Measurements from ENCODE around the gene PALLD. TPM values are rescaled to one million over a fixed set of nuclear protein-coding genes. Genes with fewer than 3 reads are reported as not detected.

Gene PALLD
- total RNA-seq, 1 experiment from 2014 or later = 23.7 TPM

DNA sequence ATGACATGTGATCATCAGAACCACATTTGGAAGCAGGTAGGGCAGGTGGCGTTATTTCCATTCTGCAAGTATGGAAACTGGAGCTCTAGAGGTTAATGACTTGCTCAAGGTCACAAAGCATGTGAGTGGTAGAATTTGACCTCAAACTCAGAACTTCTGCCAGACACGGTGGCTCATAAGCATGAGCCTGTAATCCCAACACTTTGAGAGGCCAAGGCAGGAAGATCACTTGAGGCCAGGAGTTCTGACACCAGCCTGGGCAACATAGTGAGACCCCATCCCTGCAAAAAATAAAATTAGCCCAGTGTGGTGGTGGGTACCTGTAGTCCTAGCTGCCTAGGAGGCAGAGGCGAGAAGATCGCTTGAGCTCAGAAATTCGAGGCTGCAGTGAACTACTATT lies 139.2 kb downstream of the PALLD start:
- DNase-seq (ENCODE audit: low spot score) = no peak
- CTCF ChIA-PET = no interaction called here
- no peak overlapping the region for H3K4me3 Mint-ChIP-seq
- ATAC-seq = no peak
- no peaks in the 10 kb centered on the region for H3K9me3 Mint-ChIP-seq
- H3K27ac Mint-ChIP-seq = no peak overlapping the region
- peaks cover 6% of the 10 kb centered on the region for H3K27me3 Mint-ChIP-seq (ENCODE audit: low read depth)
- H3K4me1 Mint-ChIP-seq = peaks cover 29% of the 10 kb centered on the region
- POLR2A ChIA-PET = no interaction called here
- TF ChIP-seq ZNF121 (CRISPR knock-in tag; IDR thresholded peaks at IDR 0.05) (peak; percentile 70; the same call in 1 of the 2 replicates), ATF1 (CRISPR knock-in tag; IDR thresholded peaks at IDR 0.05) (no peak)
- no peaks in the 10 kb centered on the region for H3K36me3 Mint-ChIP-seq

- no peak overlapping the region for H3K27ac Mint-ChIP-seq
- ATAC-seq (no peak), DNase-seq (ENCODE audit: low spot score) (no peak)
- 0 out of 2 replicates have a peak, but pooled peaks cover 4% of the 10 kb centered on the region for H3K27me3 Mint-ChIP-seq (ENCODE audit: low read depth)
- CTCF ChIA-PET = no interaction called here
- H3K36me3 Mint-ChIP-seq = no peaks in the 10 kb centered on the region
- peaks cover 30% of the 10 kb centered on the region for H3K4me1 Mint-ChIP-seq
- TF ChIP-seq KAT7 (CRISPR knock-in tag; IDR thresholded peaks at IDR 0.05; ENCODE audit: borderline replicate concordance) = no peak
- TF ChIP-seq, protein P1, sequence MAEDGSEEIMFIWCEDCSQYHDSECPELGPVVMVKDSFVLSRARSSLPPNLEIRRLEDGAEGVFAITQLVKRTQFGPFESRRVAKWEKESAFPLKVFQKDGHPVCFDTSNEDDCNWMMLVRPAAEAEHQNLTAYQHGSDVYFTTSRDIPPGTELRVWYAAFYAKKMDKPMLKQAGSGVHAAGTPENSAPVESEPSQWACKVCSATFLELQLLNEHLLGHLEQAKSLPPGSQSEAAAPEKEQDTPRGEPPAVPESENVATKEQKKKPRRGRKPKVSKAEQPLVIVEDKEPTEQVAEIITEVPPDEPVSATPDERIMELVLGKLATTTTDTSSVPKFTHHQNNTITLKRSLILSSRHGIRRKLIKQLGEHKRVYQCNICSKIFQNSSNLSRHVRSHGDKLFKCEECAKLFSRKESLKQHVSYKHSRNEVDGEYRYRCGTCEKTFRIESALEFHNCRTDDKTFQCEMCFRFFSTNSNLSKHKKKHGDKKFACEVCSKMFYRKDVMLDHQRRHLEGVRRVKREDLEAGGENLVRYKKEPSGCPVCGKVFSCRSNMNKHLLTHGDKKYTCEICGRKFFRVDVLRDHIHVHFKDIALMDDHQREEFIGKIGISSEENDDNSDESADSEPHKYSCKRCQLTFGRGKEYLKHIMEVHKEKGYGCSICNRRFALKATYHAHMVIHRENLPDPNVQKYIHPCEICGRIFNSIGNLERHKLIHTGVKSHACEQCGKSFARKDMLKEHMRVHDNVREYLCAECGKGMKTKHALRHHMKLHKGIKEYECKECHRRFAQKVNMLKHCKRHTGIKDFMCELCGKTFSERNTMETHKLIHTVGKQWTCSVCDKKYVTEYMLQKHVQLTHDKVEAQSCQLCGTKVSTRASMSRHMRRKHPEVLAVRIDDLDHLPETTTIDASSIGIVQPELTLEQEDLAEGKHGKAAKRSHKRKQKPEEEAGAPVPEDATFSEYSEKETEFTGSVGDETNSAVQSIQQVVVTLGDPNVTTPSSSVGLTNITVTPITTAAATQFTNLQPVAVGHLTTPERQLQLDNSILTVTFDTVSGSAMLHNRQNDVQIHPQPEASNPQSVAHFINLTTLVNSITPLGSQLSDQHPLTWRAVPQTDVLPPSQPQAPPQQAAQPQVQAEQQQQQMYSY (CRISPR knock-in tag; IDR thresholded peaks at IDR 0.05) = no peak
- TF ChIP-seq, protein P2, sequence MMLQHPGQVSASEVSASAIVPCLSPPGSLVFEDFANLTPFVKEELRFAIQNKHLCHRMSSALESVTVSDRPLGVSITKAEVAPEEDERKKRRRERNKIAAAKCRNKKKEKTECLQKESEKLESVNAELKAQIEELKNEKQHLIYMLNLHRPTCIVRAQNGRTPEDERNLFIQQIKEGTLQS (CRISPR knock-in tag; conservative IDR thresholded peaks at IDR 0.05) = no peak
- no peak for TF ChIP-seq FOXK1 (CRISPR knock-in tag; IDR thresholded peaks at IDR 0.05)
- TF ChIP-seq OVOL2 (CRISPR knock-in tag; IDR thresholded peaks at IDR 0.05; ENCODE audit: borderline replicate concordance) = no peak
- TF ChIP-seq ZNF263 (CRISPR knock-in tag; IDR thresholded peaks at IDR 0.05; ENCODE audit: low read depth) = no peak
- no peak for TF ChIP-seq ZNF317 (CRISPR knock-in tag; IDR thresholded peaks at IDR 0.05; ENCODE audit: borderline replicate concordance, low read depth)
- TF ChIP-seq, protein P3, sequence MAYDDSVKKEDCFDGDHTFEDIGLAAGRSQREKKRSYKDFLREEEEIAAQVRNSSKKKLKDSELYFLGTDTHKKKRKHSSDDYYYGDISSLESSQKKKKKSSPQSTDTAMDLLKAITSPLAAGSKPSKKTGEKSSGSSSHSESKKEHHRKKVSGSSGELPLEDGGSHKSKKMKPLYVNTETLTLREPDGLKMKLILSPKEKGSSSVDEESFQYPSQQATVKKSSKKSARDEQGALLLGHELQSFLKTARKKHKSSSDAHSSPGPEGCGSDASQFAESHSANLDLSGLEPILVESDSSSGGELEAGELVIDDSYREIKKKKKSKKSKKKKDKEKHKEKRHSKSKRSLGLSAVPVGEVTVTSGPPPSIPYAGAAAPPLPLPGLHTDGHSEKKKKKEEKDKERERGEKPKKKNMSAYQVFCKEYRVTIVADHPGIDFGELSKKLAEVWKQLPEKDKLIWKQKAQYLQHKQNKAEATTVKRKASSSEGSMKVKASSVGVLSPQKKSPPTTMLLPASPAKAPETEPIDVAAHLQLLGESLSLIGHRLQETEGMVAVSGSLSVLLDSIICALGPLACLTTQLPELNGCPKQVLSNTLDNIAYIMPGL (CRISPR knock-in tag; IDR thresholded peaks at IDR 0.05) = no peak
- no peak for TF ChIP-seq ZNF232 (CRISPR knock-in tag; IDR thresholded peaks at IDR 0.05)
- TF ChIP-seq ZNF425 (CRISPR knock-in tag; conservative IDR thresholded peaks at IDR 0.05) = no peak
- TF ChIP-seq PRRX2 (CRISPR knock-in tag; IDR thresholded peaks at IDR 0.05) = no peak
- TF ChIP-seq, protein P4, sequence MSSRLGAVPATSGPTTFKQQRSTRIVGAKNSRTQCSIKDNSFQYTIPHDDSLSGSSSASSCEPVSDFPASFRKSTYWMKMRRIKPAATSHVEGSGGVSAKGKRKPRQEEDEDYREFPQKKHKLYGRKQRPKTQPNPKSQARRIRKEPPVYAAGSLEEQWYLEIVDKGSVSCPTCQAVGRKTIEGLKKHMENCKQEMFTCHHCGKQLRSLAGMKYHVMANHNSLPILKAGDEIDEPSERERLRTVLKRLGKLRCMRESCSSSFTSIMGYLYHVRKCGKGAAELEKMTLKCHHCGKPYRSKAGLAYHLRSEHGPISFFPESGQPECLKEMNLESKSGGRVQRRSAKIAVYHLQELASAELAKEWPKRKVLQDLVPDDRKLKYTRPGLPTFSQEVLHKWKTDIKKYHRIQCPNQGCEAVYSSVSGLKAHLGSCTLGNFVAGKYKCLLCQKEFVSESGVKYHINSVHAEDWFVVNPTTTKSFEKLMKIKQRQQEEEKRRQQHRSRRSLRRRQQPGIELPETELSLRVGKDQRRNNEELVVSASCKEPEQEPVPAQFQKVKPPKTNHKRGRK (CRISPR knock-in tag; IDR thresholded peaks at IDR 0.05; ENCODE audit: borderline replicate concordance) = no peak
- TF ChIP-seq, protein P5, sequence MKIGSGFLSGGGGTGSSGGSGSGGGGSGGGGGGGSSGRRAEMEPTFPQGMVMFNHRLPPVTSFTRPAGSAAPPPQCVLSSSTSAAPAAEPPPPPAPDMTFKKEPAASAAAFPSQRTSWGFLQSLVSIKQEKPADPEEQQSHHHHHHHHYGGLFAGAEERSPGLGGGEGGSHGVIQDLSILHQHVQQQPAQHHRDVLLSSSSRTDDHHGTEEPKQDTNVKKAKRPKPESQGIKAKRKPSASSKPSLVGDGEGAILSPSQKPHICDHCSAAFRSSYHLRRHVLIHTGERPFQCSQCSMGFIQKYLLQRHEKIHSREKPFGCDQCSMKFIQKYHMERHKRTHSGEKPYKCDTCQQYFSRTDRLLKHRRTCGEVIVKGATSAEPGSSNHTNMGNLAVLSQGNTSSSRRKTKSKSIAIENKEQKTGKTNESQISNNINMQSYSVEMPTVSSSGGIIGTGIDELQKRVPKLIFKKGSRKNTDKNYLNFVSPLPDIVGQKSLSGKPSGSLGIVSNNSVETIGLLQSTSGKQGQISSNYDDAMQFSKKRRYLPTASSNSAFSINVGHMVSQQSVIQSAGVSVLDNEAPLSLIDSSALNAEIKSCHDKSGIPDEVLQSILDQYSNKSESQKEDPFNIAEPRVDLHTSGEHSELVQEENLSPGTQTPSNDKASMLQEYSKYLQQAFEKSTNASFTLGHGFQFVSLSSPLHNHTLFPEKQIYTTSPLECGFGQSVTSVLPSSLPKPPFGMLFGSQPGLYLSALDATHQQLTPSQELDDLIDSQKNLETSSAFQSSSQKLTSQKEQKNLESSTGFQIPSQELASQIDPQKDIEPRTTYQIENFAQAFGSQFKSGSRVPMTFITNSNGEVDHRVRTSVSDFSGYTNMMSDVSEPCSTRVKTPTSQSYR (CRISPR knock-in tag; IDR thresholded peaks at IDR 0.05) = no peak
- no peak for TF ChIP-seq TEAD1 (CRISPR knock-in tag; IDR thresholded peaks at IDR 0.05)
- POLR2A ChIA-PET = no interaction called here
- H3K9me3 Mint-ChIP-seq = no peaks in the 10 kb centered on the region
- H3K4me3 Mint-ChIP-seq = no peak overlapping the region
Measured at GRCh38 chr4:168636506-168637196, 139.8 kb downstream of the PALLD start.

Data from WTC11 (cell line).